HEK293 (cell line): ENCODE measurements around the gene KRT82.

Experiments used
- CTCF ChIA-PET: fragments of 350-600 bp; formaldehyde crosslinking; extraction: SDS; loops from one replicate; lab custom pipeline; 2021; ENCODE audit warnings: antibody characterized with exemption; lab: Yijun Ruan, JAX
- POLR2A ChIA-PET: fragments of 300-600 bp; formaldehyde crosslinking; extraction: SDS; loops from one replicate; lab custom pipeline; 2020; ENCODE audit warnings: antibody characterized with exemption, inconsistent platforms; lab: Yijun Ruan, JAX
- H3K27ac ChIP-seq: fragments of 200-500 bp; sonication (Bioruptor generic); 2 replicates; pipeline ENCODE4 v1.5.1; 2014; ENCODE audit warnings: low read depth, low read length, control low read depth, inconsistent platforms; ENCODE audit errors: extremely low read depth
- H3K36me3 ChIP-seq, 2 experiments: fragments of 200-500 bp in 1 of 2; sonication (Bioruptor generic) in 1 of 2; 1 replicate in 1 of 2; 2 replicates in 1 of 2; pipeline ENCODE4 v1.5.1; 2014 to 2017; ENCODE audit warnings: inconsistent platforms in 2 of 2, low read length in 2 of 2; ENCODE audit not compliant: control insufficient read depth in 2 of 2, insufficient read depth in 1 of 2
- H3K4me1 ChIP-seq: fragments of 200-500 bp; sonication (Bioruptor generic); 2 replicates; pipeline ENCODE4 v1.5.1; 2014; ENCODE audit warnings: mild to moderate bottlenecking, low read length, inconsistent platforms; ENCODE audit not compliant: control insufficient read depth, insufficient read depth
- H3K4me3 ChIP-seq: 2 replicates; pipeline ENCODE4 v1.5.1; 2011; ENCODE audit warnings: low read depth, mild to moderate bottlenecking, control low read depth, low read length, moderate library complexity
- H3K9me3 ChIP-seq: fragments of 200-500 bp; sonication (Bioruptor generic); 2 replicates; pipeline ENCODE4 v1.5.1; 2014; ENCODE audit warnings: low read depth, low read length, inconsistent platforms; ENCODE audit not compliant: control insufficient read depth, insufficient read depth
- GLI2 ChIP-seq: fragments of 450-650 bp; formaldehyde crosslinking; IDR thresholded peaks from 2 replicates; pipeline ENCODE4; 2017; ENCODE audit warnings: missing biosample characterization, missing genetic modification characterization, low read depth, borderline replicate concordance
- OSR2 ChIP-seq: fragments of 450-650 bp; formaldehyde crosslinking; IDR thresholded peaks from 2 replicates; pipeline ENCODE4 v1.5.1; 2016; ENCODE audit warnings: missing biosample characterization, missing genetic modification characterization
- SALL2 ChIP-seq: fragments of 450-650 bp; formaldehyde crosslinking; IDR thresholded peaks from 2 replicates; pipeline ENCODE4 v1.5.0; 2017; ENCODE audit warnings: missing biosample characterization, mild to moderate bottlenecking, missing genetic modification characterization, borderline replicate concordance
- ZFP69B ChIP-seq: fragments of 450-650 bp; formaldehyde crosslinking; IDR thresholded peaks from 2 replicates; pipeline ENCODE4 v1.5.1; 2016; ENCODE audit warnings: missing biosample characterization, missing genetic modification characterization
- ZNF302 ChIP-seq: fragments of 450-650 bp; formaldehyde crosslinking; IDR thresholded peaks from 2 replicates; pipeline ENCODE4 v1.5.1; 2016; ENCODE audit warnings: missing biosample characterization, missing genetic modification characterization, low read depth
- ZNF324 ChIP-seq: fragments of 450-650 bp; formaldehyde crosslinking; IDR thresholded peaks from 2 replicates; pipeline ENCODE4 v1.5.1; 2016; ENCODE audit warnings: missing biosample characterization, missing genetic modification characterization
- ZNF335 ChIP-seq: fragments of 450-650 bp; formaldehyde crosslinking; conservative IDR thresholded peaks from 2 replicates; pipeline ENCODE4 v1.5.1; 2016; ENCODE audit warnings: missing biosample characterization, missing genetic modification characterization
- ZNF473 ChIP-seq: fragments of 450-650 bp; formaldehyde crosslinking; IDR thresholded peaks from 2 replicates; pipeline ENCODE4 v1.5.1; 2017; ENCODE audit warnings: missing biosample characterization, missing genetic modification characterization
- ZNF529 ChIP-seq: fragments of 450-650 bp; formaldehyde crosslinking; IDR thresholded peaks from 2 replicates; pipeline ENCODE4 v1.5.1; 2017; ENCODE audit warnings: missing genetic modification characterization, missing biosample characterization; ENCODE audit not compliant: insufficient replicate concordance
- ZNF555 ChIP-seq: fragments of 450-650 bp; formaldehyde crosslinking; conservative IDR thresholded peaks from 2 replicates; pipeline ENCODE4 v1.5.1; 2017; ENCODE audit warnings: missing biosample characterization, mild to moderate bottlenecking, missing genetic modification characterization, inconsistent platforms
- ZNF610 ChIP-seq: fragments of 450-650 bp; formaldehyde crosslinking; IDR thresholded peaks from 2 replicates; pipeline ENCODE4 v1.5.1; 2016; ENCODE audit warnings: missing biosample characterization, missing genetic modification characterization, borderline replicate concordance
- ZNF768 ChIP-seq: fragments of 450-650 bp; formaldehyde crosslinking; IDR thresholded peaks from 2 replicates; pipeline ENCODE4 v1.5.1; 2018; ENCODE audit warnings: missing biosample characterization, mild to moderate bottlenecking, missing genetic modification characterization
- TF ChIP-seq, protein P1 (sequence below): fragments of 450-650 bp; IDR thresholded peaks from 2 replicates; pipeline ENCODE4 v1.5.1; 2018; ENCODE audit warnings: missing biosample characterization, missing genetic modification characterization
- TF ChIP-seq, protein P2 (sequence below): fragments of 450-650 bp; formaldehyde crosslinking; IDR thresholded peaks from 2 replicates; pipeline ENCODE4 v1.5.1; 2017; ENCODE audit warnings: missing biosample characterization, missing genetic modification characterization
- TF ChIP-seq, protein P3 (sequence below): fragments of 450-650 bp; formaldehyde crosslinking; IDR thresholded peaks from 2 replicates; pipeline ENCODE4 v1.5.1; 2016; ENCODE audit warnings: missing biosample characterization, missing genetic modification characterization

Gene KRT82

DNA sequence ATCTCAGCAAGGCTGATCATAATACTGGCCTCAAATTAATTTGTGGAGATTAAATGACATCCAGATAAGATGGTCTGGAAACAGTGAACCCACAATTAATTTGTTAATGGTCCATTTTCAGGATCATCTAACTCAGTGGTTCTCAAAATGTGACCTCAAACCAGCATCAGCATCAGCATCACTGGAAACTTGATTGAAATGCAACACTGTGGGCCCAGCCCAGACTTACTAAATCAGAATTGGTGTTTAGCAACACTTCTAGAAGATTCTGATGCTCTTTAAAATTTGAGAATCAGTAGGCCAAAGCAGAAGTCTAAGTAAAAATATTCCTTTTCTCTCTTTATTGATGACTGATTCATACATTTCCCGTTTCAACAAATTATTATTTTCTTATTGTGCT is 10.7 kb upstream of the KRT82 start (continued):
- TF ChIP-seq, protein P1, sequence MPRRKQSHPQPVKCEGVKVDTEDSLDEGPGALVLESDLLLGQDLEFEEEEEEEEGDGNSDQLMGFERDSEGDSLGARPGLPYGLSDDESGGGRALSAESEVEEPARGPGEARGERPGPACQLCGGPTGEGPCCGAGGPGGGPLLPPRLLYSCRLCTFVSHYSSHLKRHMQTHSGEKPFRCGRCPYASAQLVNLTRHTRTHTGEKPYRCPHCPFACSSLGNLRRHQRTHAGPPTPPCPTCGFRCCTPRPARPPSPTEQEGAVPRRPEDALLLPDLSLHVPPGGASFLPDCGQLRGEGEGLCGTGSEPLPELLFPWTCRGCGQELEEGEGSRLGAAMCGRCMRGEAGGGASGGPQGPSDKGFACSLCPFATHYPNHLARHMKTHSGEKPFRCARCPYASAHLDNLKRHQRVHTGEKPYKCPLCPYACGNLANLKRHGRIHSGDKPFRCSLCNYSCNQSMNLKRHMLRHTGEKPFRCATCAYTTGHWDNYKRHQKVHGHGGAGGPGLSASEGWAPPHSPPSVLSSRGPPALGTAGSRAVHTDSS (tag by site-specific recombination), result no peak
- TF ChIP-seq ZNF768 (no peak), ZNF610 (tag by site-specific recombination) (no peak), ZNF324 (no peak), ZNF555 (tag by site-specific recombination) (no peak), ZFP69B (tag by site-specific recombination) (no peak), GLI2 (no peak), ZNF335 (tag by site-specific recombination) (no peak), ZNF302 (tag by site-specific recombination) (no peak)
- TF ChIP-seq, protein P2, sequence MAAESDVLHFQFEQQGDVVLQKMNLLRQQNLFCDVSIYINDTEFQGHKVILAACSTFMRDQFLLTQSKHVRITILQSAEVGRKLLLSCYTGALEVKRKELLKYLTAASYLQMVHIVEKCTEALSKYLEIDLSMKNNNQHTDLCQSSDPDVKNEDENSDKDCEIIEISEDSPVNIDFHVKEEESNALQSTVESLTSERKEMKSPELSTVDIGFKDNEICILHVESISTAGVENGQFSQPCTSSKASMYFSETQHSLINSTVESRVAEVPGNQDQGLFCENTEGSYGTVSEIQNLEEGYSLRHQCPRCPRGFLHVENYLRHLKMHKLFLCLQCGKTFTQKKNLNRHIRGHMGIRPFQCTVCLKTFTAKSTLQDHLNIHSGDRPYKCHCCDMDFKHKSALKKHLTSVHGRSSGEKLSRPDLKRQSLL (tag by site-specific recombination), result no peak

DNA sequence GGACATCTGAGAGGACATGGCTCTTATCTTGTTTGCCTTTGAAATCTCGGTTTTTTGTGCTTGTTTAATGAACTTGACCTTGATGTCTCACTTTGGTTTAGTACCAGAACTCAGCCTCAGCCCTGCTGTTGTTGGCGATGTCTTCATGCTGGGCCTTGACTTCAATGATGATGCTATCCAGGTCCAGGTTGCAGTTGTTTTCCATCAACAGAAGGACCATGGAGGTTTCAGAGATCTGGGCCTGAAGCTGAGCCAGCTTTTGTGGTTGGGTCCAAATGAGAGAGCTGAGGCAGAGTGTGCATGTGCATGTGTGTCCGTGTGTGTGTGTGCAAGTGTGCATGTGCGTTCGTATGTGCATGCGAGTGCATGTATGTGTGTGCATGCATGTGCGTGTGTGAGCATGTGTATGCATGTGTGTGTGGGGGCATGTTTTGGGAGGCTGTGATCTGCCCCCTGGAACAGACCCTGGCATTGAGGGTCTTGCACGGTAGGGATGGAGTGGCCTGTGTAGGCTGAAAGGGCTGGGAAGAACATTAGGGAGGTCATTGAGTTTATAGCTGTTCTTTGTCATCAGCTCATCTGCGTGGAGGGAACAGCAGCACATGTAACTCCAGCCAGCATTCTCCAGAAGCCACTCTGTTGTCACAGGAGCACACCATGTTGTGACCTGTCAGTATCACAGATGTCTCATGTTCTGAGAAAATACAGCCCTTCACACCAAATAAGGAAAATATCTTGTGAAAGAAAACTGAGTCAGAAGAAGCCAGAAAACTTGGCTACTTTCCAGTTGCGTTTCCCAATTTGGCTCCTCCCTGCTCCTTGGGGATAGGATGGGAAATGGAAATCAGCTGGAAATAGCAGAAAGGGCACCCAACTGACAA is 10.0 kb upstream of the KRT82 start:
- ChIA-PET CTCF (interaction anchor here (0.7 to 1.6 kb wide), 3 partner anchors 11 to 291 kb away, joined by 3 to 5 read pairs (median 4); no protein-coding TSS in a partner anchor), POLR2A (no interaction called here)
- H3K4me3 ChIP-seq, result no peak overlapping the region
- H3K27ac ChIP-seq, result no peak overlapping the region
- no peaks in the 10 kb centered on the region for H3K4me1 ChIP-seq
- TF ChIP-seq ZNF473 (peak; percentile 14; the same call in 1 of the 2 replicates), ZNF529 (tag by site-specific recombination) (no peak), OSR2 (peak; percentile 31; the same call in 1 of the 2 replicates)
- no peaks in the 10 kb centered on the region for H3K36me3 ChIP-seq
- no peaks in the 10 kb centered on the region for H3K9me3 ChIP-seq

DNA sequence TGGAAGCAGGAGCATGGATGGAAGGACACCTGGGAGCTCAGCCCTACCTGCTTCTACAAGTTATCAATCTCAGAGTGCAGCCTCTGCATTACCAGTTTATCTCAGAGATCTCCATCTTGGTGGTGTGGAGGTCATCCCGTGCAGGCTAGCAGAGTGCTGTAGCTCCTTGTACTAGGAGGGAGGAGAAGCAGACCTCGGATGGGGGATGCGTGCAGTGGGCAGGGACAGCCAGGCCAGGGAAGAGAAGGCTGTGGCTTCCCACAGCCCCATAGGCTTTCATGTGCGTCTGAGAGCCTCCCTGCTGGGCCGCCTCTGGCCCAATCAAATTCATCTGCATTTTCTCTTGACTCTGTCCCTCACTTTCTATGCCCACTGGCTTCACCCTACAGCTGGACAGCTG is 8.8 kb upstream of the KRT82 start:
- TF ChIP-seq, protein P1 (tag by site-specific recombination), result no peak
- TF ChIP-seq, protein P3, sequence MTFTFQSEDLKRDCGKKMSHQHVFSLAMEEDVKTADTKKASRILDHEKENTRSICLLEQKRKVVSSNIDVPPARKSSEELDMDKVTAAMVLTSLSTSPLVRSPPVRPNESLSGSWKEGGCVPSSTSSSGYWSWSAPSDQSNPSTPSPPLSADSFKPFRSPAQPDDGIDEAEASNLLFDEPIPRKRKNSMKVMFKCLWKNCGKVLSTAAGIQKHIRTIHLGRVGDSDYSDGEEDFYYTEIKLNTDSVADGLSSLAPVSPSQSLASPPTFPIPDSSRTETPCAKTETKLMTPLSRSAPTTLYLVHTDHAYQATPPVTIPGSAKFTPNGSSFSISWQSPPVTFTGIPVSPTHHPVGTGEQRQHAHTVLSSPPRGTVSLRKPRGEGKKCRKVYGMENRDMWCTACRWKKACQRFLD (tag by site-specific recombination), result no peak
- TF ChIP-seq SALL2, result no peak
- Histone ChIP-seq H3K36me3 (no peaks in the 10 kb centered on the region), H3K9me3 (no peaks in the 10 kb centered on the region), H3K4me3 (no peak overlapping the region), H3K4me1 (no peaks in the 10 kb centered on the region), H3K27ac (no peak overlapping the region)
- POLR2A ChIA-PET, result no interaction called here
- CTCF ChIA-PET, result interaction anchor here (0.5 to 0.7 kb wide), 2 partner anchors 123 to 262 kb away, joined by 3 read pairs; no protein-coding TSS in a partner anchor
